Mucosa of descending colon (tissue), 3 donors: ENCODE results near the gene LRCH1. TPM values are rescaled to one million over a fixed set of nuclear protein-coding genes. Genes with fewer than 3 reads are reported as not detected.
A peak's percentile ranks its signal among the peaks of the same experiment; 100 is the strongest.

Source experiments
- ATAC-seq: fragments of 200-7000 bp; cut with Tn5 transposase; one replicate; pipeline ENCODE4 v1.9.1; 2020; ENCODE audit warnings: mild to moderate bottlenecking, moderate library complexity
- DNase-seq, 3 donors: peaks; one replicate each; pipeline ENCODE4 v3.0.0-alpha.2; 2020
- H3K36me3 ChIP-seq: fragments of 200-600 bp; one replicate; pipeline ENCODE4 v1.8.0; 2021; ENCODE audit warnings: low read depth, mild to moderate bottlenecking
- H3K4me1 ChIP-seq: fragments of 200-600 bp; one replicate; pipeline ENCODE4 v1.8.0; 2021; ENCODE audit warnings: low read depth, mild to moderate bottlenecking
- H3K4me3 ChIP-seq: fragments of 200-600 bp; one replicate; pipeline ENCODE4 v1.8.0; 2021; ENCODE audit warnings: mild to moderate bottlenecking
- H3K9me3 ChIP-seq: fragments of 200-600 bp; one replicate; pipeline ENCODE4 v1.8.0; 2021; ENCODE audit warnings: mild to moderate bottlenecking
- intact Hi-C, 2 donors: fragments of 100-400 bp; cut with DNase I in 1 of 2; cut with micrococcal nuclease in 1 of 2; formaldehyde crosslinking; loops; one replicate each; pipeline versions ENCODE4 v1.11.0 to v1.11.1; 2022; cut with DNase I, micrococcal nuclease
- total RNA-seq, 3 donors: library from RNA; stranded (reverse); fragmentation: NEBNext Ultra II Directional in 2 of 3; extraction: Animal tissue kit (Norgen Biotek cat#: 25700) in 2 of 3; gene quantifications; one replicate each; pipeline versions ENCODE4 v1.2.1 to v1.2.4, GENCODE V29; 2021 to 2023
- TF ChIP-seq, protein P1 (sequence below): fragments of 200-600 bp; IDR thresholded peaks from one replicate; pipeline ENCODE4 v1.8.0; 2022; ENCODE audit warnings: antibody characterized with exemption, mild to moderate bottlenecking
- donor health status: DM: no; HTN: no; CAD: no; lungs with moderate emphysema.
- donor health status: DM: no; HTN: no; CAD: no.
- donor health status: DM: no; HTN: yes; CAD: no.

Gene LRCH1
- total RNA-seq, 3 donors from 2014 or later: 13.4 to 44.1 (median 16.1) TPM

DNA sequence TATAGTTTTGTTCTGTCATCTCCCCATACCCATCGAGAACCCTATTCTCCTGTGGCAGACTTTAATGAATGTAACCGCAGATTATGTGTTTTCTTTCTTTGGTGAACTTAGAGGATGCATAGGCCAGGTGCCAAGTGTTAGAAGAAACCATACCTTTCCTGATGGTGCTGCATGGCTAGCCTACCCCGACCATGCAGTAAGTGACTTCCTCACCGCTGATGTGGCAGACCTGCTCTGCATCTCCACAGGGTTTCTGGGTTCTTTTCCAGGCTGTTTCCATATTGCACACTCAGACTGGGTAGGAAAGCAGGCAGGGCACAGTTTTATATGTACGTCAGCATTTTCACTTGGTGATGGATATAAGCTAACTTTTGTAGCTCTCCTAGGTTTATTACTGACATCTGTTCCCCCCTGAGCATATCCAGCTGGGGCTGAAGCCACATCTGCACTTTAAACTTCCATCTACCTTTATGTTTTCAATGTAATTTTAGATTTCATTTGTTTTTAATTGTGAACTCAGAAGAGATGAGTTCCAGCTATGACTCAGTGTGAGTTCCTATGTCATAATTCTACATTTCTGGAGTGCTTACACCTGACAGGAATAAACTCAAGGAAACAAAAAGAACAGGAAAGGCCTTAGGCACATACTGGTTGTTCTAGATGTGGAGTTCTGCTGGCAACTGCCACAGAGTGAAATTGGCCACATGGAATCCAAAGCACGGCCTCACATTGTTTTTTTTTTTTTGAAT is 42.3 kb downstream of the LRCH1 start:
- ATAC-seq (peak; percentile 67), DNase-seq (no peak)
- no peaks in the 10 kb centered on the region for H3K9me3 ChIP-seq
- TF ChIP-seq, protein P1, sequence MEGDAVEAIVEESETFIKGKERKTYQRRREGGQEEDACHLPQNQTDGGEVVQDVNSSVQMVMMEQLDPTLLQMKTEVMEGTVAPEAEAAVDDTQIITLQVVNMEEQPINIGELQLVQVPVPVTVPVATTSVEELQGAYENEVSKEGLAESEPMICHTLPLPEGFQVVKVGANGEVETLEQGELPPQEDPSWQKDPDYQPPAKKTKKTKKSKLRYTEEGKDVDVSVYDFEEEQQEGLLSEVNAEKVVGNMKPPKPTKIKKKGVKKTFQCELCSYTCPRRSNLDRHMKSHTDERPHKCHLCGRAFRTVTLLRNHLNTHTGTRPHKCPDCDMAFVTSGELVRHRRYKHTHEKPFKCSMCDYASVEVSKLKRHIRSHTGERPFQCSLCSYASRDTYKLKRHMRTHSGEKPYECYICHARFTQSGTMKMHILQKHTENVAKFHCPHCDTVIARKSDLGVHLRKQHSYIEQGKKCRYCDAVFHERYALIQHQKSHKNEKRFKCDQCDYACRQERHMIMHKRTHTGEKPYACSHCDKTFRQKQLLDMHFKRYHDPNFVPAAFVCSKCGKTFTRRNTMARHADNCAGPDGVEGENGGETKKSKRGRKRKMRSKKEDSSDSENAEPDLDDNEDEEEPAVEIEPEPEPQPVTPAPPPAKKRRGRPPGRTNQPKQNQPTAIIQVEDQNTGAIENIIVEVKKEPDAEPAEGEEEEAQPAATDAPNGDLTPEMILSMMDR: no peak
- H3K4me1 ChIP-seq: peaks cover 13% of the 10 kb centered on the region
- no peak overlapping the region for H3K4me3 ChIP-seq
- intact Hi-C loops: no loop called here
- no peaks in the 10 kb centered on the region for H3K36me3 ChIP-seq

DNA sequence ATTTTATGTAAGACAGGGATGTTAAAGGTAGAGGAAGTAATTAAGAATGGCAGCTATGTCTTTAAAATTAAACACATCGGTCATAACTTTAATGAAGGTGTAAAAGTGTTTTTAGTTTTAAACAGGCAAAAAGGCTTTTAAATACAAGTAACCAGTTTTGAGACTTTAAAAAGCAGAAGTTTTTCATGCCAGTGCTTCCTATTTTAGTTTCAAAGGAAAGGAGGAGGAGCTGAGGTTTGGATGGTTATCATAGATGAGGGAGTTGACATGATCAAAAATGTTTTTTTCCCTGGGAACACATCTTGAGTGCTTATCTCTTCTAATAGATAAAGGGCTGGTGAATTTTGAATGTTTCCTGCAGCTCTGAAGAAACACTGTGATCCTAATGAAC is 42.9 kb downstream of the LRCH1 start:
- Histone ChIP-seq H3K9me3 (no peaks in the 10 kb centered on the region), H3K4me1 (peaks cover 13% of the 10 kb centered on the region), H3K4me3 (no peak overlapping the region), H3K36me3 (no peaks in the 10 kb centered on the region)
- no peak for DNase-seq
- ATAC-seq: no peak
- TF ChIP-seq, protein P1: no peak
- intact Hi-C loops: no loop called here

DNA sequence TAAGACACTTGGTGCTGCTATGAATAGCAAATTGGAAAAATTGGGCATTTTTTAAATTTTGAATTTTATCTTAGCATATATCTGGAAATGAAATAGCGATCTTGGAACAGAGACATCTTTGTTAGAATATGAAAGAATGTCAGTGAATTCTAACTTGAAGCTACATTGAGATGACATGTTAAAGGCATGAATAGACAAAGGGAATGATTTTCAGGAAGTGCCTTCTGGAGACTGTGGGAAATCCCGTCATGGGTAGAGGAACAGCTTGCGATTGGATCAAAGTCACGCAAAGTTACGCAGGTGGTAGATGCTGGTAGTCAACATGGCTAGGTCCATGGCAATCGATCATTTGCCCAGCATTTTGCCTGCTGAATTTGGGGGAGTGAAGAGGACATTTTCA is 43.5 kb downstream of the LRCH1 start:
- no peaks in the 10 kb centered on the region for H3K9me3 ChIP-seq
- H3K4me3 ChIP-seq: no peak overlapping the region
- no peaks in the 10 kb centered on the region for H3K36me3 ChIP-seq
- TF ChIP-seq, protein P1: no peak
- intact Hi-C loops: no loop called here
- no peak for DNase-seq
- ATAC-seq: no peak
- H3K4me1 ChIP-seq: peaks cover 13% of the 10 kb centered on the region

DNA sequence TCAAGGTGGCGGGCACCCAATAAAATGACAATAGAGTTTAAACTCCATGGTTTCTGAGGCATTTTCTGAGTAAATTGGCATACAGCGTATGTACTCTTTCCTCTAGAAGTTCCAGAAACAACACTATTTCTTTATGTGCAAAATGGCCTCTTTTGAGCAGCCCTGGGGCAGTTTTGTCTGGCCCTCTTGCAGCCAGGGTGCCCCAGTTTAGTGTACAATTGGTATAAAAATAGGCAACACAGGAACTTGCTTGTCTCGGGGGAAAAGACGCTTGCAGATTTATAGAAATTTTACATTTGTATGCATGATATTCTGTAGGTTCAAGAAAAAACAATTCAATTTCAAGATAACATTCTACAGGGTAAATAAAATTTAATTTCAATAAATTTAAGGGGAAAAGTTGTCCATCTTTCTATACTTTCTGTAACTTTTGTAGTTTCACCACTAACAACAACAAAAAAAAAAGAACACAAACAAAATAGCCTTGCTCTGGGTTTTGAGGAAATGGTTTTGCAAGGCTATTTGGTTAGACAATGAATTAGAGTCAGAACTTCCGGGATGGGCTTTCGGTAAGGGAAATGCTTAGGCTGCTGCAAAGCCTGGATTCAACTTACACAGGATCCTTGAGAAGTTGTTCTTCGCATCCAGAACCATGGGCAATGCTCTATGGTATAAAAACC is 45.3 kb downstream of the LRCH1 start:
- intact Hi-C loops: no loop called here
- no peak for DNase-seq

DNA sequence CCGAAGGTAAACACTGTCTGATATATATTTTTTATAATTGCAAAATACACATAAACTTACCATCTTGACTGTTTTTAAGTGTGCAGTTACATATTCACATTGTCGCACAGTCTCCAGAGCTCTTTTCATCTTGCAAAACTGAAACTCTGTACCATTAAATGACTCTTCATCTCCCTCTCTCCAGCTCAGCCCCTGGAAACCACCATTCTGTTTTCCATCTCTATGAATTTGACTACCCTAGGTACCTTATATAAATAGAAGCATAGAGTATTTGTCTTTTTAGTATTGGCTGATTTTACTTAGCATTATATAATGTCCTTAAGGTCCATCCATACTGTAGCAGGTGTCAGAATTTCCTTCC is 45.8 kb downstream of the LRCH1 start:
- Histone ChIP-seq H3K9me3 (no peaks in the 10 kb centered on the region), H3K4me1 (peaks cover 22% of the 10 kb centered on the region), H3K4me3 (no peak overlapping the region), H3K36me3 (no peaks in the 10 kb centered on the region)
- no peak for ATAC-seq
- no peak for DNase-seq
- TF ChIP-seq, protein P1: no peak
- intact Hi-C loops: no loop called here

More for the DNA sequence above, 45.3 kb downstream of the LRCH1 start:
- H3K9me3 ChIP-seq: no peaks in the 10 kb centered on the region
- no peaks in the 10 kb centered on the region for H3K36me3 ChIP-seq
- H3K4me1 ChIP-seq: peaks cover 20% of the 10 kb centered on the region
- peak; percentile 31 for ATAC-seq
- no peak overlapping the region for H3K4me3 ChIP-seq
- TF ChIP-seq, protein P1: no peak
